ENCODE measurements around the gene LEAP2.

Gene LEAP2, protein sequence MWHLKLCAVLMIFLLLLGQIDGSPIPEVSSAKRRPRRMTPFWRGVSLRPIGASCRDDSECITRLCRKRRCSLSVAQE

DNA sequence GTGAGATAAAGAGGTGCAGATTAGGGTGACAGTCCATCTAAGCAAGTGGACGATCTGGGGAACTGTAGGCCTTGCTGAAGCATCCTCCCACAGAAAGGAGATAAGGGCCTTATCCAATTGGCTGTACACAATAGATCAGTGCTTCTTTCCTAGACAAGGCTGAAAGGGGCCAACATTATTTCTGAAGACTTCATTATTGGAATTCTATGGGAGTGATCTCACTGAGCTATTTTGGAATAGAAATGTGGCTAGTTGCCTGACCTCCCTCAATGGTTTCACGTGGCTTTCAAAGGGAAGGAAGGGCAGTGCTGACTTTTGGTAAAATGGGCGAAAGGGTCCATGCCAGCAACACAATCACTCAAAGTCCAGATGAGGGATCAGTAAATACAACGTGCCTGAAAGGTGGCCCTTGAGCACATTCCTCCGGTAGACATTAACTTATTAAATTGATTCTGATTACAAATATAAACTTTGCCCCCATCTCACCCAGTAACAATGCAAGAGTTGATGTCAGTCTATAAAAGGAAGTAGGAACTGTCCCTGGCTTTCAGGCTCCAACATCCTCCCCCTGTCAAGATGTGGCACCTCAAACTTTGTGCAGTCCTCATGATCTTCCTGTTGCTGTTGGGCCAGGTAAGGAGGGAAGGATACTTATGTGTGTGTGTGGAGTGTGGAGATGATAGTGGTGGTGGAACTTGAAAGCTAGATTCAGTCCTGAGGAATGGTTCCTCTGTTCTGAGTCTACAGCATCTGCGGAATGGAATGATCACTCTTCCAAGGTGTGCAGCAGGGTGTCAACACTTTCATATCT lies at the start of gene LEAP2:
Gene LEAP2, plus strand, starts transcription at position 550 of the 811 bp plus-strand sequence. Its CDS starts 27 bp downstream, at position 577.
- DNase-seq: no peak

DNA sequence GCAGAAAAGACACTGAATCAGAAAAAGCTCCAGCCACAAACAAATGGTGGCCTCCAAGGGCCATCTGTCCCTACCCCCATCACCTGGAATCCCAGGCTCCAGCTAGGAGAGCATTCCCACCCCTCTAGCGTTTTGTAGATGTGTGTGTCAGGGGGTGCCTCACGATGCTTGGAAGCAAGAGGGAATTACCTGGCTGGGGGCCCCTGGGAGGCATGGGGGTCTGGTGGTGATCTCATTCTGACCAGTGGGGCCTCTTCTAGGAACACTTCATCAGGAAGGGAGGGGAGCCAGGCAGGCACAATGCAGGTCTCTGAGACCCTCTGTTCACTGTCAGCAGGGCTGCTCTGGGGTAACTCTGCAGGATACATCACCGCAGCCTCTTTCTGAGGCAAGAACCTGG lies 49.0 kb upstream of the LEAP2 start:
- DNase-seq: no peak

DNA sequence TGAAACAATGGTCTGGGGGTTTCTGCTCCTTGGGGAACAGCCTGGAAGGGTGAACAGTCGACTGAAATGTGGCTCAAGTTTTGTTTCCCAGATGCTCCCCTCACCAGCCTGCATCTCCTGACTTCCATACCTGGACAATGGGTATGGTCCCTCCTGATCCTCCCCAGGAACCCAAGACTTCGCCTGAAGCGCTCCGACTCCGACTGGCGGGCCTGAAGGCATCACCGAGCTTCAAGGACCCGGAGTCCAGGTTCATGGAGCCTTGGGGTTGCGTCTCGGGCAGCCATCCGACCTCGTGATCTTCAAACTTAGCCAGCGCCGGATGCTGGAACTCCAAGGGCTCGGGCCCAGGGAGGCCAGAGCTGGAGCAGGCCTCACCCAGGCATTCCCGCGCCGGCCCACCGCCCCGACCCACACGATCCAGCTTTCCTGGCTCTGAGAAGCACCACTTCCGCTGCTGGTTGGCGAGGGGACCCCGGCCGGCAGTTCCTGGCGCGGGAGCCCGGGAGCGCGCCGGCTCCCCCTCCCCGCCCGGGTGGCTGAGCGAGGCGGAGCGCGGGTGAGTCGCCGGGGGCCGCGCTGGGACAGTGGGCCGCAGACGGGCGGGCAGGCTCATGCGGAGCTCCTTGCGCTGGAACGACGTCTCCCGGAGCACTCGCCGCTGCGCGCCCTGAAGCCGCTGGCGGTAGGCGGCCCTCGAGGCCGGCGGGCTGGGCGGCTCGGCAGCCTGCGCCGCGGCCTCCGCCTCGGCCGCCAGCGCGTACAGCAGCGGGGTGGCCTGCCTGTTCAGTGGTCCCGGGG lies 48.2 kb upstream of the LEAP2 start:
- DNase-seq: no peak

DNA sequence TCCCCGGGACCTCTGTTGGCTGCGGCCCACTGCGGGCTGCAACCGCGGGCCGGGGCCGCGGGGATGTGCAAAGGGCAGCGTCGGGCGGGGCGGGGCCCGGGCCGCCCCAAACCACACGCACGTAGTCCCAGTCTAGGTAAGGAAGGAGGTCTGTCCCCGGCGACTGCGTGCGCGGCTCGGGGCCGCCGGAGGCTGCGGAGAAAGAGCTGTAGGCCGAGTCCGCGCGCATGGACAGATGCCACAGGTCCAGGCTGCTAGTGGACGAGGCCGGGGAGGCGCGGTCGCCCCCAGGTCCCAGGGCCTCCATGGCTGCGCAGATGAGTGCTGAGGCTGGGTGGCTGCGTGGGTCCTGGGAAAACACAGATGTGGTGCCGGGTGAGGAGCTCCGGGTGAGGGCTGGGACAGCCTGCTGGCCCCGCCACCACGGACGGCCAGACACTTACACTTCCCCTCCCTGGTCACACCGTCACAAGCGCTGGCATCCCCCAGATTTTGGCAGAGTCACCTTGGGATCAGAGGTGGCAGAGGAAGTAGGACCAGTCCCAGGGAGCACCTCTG lies 47.6 kb upstream of the LEAP2 start:
- DNase-seq: no peak

DNA sequence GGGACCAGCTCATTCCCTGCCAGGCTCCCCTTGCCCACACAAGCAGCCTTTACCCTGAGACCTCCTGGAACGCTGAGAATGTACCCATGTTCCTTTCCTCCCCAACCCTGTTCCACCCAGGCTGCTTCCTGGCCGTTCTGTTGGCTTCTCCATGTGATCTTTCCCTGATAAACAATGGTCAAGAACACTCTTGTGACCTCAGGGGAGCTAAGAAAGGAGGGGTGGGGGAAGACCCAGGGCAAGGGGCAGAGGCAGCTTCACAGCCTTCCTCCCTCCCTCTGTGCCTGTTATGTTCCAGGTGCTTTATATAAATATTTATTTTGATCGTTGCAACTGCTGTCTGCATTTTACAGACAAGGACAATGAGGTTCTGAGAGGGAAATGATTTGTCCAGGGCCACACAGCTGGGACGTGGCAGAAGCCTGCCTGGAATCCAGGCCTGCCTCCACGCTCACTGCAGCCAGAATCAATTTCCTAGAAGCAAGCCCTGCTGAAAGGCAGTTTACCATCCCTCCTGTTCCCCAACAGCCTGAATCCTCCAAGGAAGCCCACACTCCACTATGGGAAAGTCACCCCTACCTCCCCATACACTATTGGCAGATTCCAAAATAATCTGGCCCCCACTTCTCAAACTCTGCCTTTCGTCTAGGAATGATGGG lies 46.9 kb upstream of the LEAP2 start:
- DNase-seq: no peak

DNA sequence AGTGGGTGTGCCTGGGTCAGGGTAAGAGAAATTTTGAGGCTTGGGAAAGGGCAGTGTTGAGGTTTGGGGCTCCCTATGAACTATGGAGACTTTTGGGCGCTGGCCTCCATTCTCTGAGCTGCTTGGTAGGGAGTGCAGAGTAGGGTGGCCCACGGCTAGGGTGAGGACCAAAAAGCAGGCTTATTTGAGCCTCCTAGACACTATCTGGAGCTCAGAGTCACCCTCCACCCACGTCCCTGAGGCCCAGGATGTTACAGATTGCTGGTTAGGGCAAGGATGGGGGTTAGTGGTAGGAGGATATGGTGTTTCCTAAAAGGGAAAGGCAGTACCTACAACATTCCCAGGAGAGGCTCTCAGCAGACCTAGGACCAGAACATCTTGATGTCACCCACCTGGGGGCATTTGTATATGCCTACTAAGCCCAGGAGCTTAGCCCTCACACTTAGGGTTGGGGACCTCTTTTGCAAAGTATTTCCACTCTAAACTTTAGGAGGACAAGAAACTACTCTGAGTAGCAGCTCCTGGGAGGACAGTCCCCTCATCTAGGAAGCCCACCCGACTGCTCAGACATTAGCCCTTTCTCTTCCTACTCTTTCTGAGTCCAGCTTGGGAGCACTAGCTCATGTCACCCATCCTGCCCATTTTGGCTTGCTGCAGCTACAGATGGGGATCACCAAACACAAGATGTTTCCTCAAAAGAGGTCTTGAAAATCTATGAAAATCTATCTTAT lies 45.4 kb upstream of the LEAP2 start:
- DNase-seq: no peak

DNA sequence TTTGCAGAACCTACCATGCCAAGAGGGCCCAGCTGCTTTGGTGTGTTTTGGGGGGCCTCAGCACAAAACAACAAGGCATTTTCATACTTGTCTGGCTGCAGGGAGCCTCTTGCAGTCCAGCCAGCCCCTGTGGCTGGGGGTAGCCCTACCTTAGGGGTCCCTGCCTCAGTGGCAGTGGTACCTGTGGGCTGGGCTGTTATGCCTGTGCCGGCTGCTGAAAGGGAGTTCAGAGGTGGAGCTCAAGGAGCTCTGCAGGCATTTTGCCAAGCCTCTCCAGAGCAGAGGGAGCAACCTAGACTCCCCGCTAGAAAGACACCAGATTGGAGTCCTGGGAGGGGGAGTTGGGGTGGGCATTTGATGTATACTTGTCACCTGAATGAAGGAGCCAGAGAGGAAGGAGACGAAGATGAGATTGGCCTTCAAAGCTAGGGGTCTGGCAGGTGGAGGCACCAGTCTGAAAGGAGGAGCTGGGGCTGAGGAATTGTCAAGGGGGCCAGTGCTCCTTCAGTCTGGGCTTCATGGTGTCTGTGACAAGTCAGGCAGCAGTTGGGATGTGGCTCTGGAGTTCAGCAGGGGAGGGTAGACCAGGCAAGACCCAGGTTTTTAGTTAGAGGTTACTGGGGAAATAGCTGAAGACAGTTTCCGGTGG lies 44.5 kb upstream of the LEAP2 start:
- peak in 1 of 14 donors; percentile 47 for DNase-seq

DNA sequence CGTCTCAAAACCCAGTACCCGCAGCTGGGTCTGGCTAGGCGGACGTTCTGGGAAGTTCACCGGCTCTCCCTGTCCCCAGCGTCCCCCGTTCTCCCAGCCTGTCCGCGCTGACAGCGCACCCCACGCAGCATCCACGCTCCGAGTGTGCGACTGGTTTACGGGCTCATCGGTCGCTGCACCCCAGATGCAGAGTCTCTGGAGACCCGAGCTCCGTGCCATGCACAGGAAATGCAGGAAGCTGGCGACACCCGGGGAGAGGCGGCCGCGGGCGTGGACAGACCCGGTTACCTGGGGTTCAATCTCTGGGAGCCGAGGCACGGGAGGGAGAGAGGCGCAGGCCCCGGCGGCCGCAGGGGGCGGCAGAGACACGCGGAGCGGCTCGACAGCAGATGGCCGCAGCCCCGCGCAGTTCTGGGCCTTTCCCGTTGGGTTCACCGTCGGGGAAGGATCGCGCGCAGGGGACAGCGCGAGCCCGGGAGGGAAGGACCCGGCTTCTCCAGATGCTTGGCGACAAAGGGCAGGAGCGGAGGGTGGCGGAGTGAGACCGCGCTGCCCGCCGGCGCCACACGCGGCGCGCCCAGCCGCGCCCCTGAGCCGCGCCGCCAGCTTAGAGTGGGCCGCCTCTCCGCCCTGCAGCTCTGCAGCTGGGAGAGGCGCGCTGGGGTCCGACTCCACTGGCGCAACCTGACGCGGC lies 43.6 kb upstream of the LEAP2 start:
- DNase-seq: peak in 12 of 14 donors; percentile 47 to 80 (median 62)

DNA sequence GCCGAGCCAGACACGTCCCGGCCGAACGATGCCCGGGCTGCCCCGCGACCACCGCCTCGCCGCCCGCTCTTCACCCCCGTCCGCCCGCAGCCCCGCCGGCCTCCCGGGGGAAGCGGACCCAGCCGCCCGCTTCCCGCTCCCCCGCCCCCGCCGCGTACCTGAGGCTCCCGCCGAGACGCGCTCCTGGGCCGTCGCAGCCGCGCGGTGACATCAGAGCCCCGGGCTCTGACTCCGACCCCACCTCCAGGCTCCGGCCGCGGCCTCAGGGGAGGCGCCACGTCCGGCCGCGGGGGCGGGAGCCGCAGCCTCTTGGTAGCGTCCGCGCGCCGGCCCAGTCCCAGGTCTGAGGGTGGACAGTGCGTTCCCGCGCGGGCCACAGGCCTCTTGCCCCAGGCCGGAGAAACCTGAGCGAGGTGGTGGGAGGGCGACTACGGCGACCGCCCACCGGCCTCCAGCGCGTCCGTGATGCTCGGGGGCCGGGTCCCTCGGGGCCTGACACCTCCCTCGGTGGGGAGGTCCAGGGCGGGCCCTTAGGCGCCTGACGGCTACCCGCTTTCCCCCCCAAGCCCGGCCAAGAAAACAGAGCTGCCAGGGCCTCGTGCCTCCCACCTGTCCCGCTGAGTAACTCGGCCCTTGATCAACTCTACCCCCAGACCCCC lies 42.9 kb upstream of the LEAP2 start, which contains the start of gene SHROOM1:
Gene SHROOM1, minus strand, starts transcription at position 212 of the 659 bp plus-strand sequence. CDS start 4,507 bp downstream, outside the sequence.
- peak in 4 of 14 donors; percentile 31 to 67 (median 58) for DNase-seq

DNA sequence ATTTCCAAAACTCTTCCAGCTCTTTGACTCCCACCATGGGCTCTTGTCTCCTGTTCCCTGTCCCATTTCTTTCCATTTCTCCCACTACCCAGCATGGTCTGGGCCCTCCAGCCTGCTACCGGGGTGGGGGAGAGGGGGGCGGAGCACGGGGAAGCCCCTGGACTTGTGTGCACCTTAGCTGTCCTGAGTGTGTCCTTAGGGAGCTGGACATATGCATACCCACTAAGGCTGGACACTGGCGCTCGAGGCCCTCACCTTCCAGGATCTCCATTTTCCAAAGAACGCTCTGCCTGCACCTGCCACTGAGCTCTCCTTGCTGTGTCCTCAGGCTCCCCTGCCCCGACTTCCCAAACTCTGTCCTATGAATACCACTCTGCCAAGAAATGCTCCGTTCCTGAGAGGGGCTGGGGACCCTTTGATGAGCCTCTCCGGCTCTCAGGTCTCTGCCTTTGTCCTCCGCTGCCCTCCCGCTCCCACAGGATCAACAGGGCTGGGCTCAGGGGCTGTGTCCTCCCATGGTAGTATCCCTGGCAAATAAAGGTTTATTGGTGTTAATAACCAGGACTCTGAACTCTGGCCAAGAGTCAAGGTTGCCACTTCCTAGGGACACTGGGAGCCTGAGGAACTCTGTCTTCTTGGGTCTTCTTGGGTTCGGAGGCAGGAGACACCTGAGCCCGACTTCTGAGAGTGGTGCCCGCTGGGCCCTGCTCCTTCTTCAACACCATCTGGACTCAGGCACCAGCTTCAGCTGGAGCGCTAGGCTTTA lies 42.2 kb upstream of the LEAP2 start:
- no peak for DNase-seq

DNA sequence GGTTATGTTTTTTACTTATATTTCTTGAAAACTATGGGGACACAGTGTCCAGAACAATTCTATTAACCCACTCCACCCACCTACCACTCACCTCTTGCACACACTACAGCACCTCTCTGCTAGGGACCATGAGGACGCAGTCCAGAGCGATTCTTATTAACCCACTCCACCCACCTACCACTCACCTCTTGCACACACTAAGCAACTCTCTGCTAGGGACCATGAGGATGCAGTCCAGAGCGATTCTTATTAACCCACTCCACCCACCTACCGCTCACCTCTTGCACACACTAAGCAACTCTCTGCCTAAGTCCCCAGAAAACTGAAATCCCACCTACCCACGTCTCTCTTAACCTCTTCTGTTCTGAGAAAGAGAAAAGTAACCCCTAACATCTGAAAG lies 40.9 kb upstream of the LEAP2 start:
- no peak for DNase-seq

DNA sequence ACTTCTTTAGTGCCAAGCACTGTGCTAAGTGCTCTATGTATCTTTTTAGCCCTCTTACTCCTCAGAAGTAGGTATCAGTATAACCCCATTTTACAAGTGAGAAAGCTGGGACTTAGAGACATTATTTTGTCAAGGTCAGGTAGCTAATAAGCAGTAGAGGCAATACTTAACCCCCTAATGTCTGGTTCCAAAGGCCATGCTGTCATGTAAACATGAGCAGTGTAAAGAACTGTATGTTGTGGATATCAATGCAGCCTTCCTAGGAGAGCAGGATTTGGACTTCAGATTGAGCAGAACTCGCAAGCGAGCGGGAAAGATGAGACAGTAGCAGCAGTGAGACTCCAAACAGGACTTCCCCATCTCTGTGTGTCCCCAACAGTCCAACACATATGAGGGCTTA lies 39.4 kb upstream of the LEAP2 start:
- DNase-seq: no peak

DNA sequence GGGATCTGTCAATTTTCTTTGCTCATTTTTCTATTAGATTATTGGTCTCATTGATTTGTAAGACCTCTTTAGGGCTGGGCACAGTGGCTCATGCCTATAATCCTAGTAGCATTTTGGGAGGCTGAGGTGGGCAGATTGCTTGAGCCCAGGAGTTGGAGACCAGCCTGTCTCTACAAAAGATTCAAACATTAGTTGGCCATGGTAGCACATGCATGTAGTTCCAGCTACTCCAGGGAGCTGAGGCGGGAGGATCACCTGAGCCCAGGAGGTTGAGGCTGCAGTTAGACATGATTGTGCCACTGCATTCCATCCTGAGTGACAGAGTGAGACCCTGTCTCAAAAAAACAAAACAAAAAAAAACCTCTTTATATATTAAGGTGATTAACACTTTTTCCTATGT lies 36.6 kb upstream of the LEAP2 start:
- no peak for DNase-seq

DNA sequence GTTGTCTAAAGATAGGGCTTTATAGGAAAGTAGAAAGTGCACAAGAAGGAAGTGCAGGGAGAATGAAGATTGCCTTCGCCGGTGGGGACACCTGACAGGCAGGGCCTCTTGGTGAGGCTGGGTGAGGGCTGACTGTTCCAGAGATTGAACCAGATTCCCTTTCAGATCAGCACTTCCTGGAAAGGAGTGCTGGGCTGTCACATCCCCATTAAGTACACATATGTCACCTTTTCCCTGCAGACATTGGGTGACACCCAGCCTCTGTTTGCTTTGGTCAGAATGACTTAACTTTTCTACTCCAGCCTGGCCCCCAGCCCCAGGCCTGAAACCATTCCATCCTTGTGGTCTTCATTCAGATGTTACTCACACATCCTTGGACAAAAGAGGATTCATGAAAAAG lies 35.6 kb upstream of the LEAP2 start:
- peak in 1 of 14 donors; percentile 17 for DNase-seq

DNA sequence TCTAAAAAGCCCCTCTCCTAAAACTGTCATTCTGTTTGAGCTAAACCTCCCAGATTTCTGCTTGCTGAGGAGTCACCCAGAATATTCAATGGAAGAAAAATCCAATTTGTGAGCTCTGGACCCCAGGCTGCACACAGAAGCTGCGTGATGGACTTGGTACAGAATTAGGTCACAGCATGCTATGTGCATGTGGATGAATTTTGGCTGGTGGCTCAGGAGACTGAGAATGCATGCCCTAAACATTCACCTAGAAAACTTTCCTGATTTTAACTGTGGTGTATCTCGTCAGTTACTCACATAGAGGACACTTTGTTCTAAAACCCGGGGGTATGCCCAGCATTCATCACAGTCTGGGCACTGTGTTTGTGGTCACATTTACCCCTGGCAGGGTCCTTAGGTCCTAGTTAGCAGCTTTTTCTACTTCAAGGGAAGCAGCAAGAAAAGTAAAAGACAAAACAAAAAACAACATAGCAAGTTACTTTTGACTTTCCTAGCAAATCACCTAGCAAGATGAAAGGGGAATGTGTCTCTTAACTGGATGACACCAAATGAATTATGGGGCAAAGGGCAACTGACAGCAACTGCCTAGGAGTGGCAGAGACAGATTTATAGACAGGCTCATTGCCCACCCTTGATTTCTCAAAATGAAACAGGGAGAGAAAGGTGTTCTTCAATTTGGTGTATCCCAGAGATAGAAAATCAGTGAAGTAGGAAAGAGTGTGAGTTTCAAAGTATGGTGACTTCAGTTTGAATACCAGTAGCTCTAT lies 34.8 kb upstream of the LEAP2 start:
- DNase-seq: peak in 1 of 14 donors; percentile 62

DNA sequence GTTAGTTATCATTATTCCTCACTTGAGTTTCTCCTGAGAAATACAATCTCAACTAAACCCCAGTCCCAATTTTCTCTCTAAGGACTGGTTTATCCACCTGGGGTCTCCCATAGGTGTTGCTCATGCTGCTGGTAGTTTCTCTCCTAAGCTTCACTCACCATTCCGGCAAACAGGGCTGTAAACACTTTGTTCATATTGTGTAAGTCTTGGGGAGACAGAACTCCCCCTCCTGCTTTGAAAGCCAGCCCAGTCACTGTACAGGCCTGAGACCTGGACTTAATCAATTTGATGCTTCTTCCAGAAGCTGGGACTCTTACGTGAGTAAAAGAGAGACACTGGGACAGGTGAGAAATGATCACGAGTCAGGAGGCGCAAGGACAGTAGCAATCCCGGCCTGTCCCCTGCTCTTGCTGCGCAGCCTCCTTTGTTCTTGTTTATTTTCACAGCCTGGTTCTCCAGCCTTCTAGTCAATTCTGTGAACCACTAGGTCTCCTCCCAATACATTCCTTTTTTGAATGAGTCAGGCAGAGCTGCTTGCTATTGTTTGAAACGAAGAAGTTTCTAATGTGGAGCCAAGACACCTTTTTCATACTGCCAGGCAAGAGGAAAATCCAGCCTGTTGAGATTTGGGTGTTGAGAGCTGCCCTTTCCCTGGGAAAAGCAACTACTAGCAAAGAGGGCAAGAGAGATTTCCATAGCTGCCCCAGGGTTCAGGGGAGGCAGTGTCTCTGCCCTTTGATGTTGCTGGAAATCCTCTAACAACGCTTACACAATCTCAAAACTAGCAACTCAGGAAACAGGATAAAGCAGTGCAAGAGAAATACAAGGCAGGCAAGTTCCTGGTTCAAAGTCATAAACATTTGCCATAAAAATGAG lies 33.8 kb upstream of the LEAP2 start:
- no peak for DNase-seq

DNA sequence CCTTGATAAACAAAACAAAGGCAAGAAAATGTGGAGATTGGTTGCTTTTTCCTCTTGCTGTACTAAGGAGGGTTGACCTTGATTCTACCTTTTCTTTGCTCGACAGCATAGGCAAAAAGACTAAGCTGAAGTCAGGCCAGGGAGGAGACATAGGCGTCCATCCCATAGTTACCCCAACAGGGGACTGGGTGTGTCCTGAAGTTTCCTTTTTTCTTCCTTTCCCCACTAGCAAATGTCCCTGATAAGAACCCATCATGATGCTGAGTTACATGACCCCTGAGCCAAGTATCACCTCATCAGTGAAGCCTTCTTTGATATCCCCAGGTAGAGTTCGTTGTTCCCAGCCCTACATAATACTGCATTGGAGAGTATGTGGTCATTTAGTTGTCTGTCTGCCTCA lies 33.2 kb upstream of the LEAP2 start:
- no peak for DNase-seq
